ENCODE data around the gene LMNTD2.
"Not testable (repeated sequence)": the region's sequence is repeated elsewhere in the genome, so short reads cannot be mapped to it uniquely, and the experiment has no call there.

Gene LMNTD2

DNA sequence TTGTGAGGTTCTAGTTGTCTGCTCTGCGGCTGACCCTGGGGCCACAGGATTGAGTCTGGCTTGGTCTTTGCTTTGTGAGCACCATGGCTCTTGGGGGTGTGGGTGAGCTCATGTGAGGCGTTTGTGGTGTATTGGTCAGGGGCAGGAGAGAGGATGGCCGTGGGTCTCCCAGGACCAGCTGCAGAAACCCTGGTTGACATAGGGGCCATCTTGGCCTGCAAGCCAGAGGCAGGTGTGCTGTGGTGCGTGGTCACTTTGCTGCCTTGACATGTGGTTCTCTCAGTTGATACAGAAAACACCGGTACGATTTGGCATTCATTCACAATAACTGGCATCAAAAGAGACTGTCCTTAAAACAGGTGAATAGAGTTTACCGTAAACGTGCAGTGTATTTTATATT is 27.0 kb upstream of the LMNTD2 start:
- DNase-seq, result no peak

DNA sequence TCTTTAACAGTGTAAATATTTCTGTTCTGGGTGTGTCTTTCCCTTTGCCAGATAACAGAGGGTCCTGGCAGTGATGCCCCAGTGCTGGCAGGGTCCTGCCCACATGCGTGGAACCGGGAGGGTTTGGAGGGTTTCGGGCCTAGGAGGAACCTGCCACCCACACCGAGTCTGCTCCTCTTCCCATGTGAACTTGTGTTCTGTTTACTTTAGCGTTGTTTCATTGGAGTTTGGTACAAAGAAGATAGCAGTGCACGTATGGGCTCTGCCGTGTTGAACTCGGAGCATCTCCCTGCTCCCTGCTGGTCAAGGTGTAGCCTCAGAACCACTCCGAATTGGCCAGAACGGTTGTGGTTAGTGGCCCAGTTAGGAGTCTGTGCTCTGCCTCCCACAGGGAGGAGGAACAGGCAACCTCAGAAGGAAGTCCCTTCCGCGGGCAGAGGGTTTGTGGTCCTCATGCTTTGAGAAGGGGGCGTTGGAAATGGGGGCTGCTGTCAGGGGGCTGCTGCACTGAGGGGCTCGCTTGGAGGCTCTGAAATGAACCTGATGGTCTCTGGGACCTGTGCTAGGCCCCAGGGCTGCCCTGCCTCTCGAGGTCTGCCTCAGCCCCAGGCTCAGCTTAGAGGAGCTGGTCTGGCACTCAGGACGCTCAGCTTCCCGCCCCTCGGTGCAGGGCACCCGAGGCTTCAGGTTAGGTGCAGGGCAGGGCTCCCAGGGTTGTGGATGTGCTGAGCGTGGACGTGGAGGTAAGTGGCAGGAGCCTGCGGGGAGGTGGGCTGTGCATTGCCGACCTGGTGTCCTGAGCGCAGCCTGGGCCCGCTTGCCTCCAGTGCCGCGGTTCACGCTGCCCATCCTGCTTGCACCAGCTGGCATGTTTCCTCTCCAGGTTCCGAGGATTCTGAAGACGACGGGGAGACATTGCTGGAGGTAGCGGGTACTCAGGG is 26.1 kb upstream of the LMNTD2 start:
- DNase-seq, result no peak

DNA sequence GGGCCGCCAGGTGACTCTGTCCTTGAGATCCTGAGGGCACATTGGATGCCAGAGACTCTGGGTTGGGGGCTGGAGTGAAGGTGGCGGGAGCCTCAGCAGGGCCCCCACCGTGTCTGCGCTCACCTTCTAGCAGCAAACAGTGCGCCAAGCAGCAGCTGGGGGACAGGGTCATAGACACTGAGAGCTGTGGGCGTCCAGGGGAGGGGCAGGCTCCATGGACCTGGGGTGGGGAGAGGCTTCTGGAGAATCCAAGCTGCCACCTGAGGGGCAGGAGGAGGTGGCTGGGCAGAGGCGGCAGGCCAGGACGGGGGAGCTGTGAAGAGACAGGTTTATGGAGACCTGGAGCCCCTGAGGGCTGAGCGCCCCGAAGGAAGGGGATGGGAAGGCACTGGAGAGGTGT is 23.7 kb upstream of the LMNTD2 start:
- DNase-seq, result no peak

GRCh38 chr11:581752-582151 is 21.2 kb upstream of the LMNTD2 start:
- no peak for DNase-seq

DNA sequence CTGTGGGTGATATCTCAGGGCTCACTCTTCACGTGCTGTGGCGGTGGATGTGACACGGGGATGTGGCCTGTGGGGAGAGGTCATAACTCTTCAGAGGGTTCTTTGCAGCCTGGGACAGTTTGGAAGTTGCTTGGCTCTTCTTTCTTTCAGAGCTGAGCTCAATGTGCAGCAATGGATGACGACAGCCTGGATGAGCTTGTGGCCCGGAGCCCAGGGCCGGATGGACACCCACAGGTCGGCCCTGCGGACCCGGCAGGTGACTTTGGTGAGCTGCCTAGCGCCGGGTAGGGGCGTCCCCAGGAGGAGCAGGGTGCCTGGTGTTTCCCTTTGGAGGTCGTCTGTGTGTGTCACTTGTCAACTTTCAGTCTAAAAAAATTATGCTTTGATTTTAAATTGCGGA is 20.8 kb upstream of the LMNTD2 start:
- no peak for DNase-seq

DNA sequence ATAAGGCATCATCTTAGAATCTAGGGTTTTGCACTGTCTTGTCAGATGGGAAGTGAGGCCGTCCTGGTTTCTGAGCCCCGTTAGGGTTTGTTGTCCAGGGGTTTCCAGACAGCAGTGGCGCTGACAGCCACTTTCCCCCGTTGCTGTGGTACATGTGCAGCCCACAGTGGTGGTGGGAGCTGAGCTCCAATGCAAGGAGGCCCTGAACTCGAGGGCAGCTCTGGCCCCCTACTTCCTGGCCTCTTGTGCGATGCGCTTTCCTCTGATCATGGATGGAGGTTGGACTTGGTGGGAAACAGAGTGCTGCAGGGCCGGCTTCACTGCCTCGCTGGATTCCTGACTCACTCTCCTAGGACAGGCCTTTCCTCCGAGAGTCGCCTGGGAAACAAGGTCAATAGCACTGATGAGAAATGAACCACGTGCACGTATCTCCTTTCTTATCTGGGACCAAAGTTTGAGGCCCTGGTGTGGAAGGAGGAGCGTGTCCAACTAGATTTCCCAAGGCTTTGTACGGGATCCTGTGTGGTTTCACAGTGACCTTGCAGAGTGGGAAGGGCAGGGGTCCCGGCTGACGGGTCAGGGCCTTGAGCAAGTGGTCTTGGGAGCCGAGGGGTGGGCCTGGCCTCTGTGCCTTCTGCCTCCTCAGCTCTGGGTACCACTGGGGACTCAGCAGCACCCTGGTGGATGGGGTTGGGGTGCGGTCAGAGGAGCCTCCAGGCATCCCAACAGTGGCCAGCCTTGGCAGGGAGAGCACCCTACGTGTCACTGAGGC is 19.5 kb upstream of the LMNTD2 start:
- no peak for DNase-seq

- DNase-seq, result no peak
Observed at GRCh38 chr11:578276-579035, 17.9 kb upstream of the LMNTD2 start.

- no peak for DNase-seq
Observed at GRCh38 chr11:577611-577894, 17.0 kb upstream of the LMNTD2 start.

DNA sequence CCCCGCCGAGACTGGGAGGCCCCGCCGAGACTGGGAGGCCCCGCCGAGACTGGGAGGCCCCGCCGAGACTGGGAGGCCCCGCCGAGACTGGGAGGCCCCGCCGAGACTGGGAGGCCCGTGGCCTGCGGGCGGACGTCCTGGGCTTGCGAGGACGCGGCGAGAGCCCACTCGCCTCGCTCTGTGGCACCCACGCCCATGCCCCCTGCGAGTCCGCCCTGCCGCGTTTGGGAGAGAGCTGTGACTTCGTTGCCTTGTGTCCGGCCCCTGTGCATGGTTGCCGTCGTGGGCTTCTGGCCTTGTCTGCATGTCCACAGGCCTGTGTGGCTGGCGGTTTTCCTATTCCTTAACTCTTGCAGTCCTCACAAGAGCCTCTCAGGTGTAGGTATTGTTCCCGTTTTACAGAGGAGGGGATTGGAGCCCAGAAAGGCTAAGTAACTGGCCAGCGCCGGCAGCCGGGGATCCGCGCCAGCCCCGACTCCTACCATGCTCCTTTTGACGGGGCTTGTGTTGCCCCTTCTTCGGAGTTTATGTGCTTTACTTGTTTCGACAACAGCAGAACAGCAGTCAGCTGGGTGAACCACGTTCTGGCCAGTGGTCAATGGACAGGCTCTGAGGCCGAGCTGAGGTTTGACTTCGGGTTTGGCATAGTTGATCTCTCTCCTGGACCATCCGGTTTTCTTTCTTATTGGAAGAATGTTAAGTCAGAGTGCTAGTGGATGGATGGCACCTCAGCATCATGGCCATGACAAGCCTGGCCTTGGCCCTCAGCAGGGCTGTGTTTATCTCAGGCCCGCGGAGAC is 16.5 kb upstream of the LMNTD2 start:
- DNase-seq, result peak in 1 of 2 experiments; percentile 17

- DNase-seq, result peak; percentile 96 to 98
Observed at GRCh38 chr11:575996-576768, 15.6 kb upstream of the LMNTD2 start, which contains the start of gene PHRF1. Gene PHRF1, plus strand, starts transcription at chr11:576470. Its CDS starts 5,043 bp downstream, at chr11:581513.

GRCh38 chr11:575313-575995 is 14.9 kb upstream of the LMNTD2 start:
- DNase-seq, result peak in 1 of 2 experiments; percentile 39

- no peak for DNase-seq
Observed at GRCh38 chr11:574632-575312, 14.2 kb upstream of the LMNTD2 start.

GRCh38 chr11:574031-574570 is 13.6 kb upstream of the LMNTD2 start:
- not testable (repeated sequence) for DNase-seq

GRCh38 chr11:573146-573759 is 12.7 kb upstream of the LMNTD2 start:
- no peak for DNase-seq

- no peak for DNase-seq
Observed at GRCh38 chr11:571802-572185, 11.3 kb upstream of the LMNTD2 start.

DNA sequence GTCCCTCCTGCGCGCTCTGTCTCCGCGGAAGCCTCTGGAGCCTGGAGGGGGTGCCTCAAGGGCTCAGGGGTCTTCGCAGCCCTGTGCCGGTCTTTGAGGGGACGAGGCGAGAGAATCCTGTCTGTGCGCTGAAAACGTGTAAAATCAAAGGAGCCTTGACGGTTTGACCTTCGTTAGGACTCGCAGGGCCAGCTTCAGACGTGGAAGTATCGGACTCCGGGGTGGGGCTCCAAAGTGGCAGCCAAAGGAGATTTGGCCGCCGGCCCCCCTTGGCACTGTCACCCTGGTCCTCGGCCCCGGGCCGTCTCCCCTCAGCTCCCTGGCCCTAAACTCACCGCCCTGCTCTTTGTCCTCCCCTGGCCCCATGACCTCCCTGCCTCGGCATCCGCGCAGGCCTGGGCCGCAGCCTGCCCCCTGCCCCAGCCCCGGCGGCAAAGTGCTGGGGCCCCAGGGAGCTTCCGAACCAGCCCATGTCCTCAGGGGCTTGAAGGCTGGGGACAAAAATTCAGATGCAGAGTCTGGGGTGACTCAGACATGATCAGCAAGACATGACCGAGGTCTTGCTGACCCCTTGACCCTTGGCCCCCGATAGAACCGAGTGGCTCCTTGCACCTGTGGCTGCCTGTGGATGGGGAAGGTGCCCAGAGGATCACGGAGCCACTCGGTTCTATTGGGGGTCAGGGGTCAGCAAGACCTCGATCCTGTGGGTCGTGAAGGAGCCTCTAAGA is 8.8 kb upstream of the LMNTD2 start:
- no peak for DNase-seq

GRCh38 chr11:568306-569157 is 8.0 kb upstream of the LMNTD2 start:
- DNase-seq, result peak; percentile 92 to 96

Data from Kasumi-1 (cell line).